HCT116 (cell line): ENCODE measurements around the gene SUSD6.

Experiments
- CBX3 ChIP-seq: IDR thresholded peaks from 2 replicates; pipeline ENCODE4 v1.6.1; 2012; ENCODE audit warnings: low read depth
- CTCF ChIP-seq, 3 experiments: fragments of 200-600 bp in 1 of 3; sonication (generic) in 1 of 3; IDR thresholded peaks in 2 of 3; conservative IDR thresholded peaks in 1 of 3; 2 replicates each; pipeline ENCODE4 v1.5.1; 2012 to 2017; ENCODE audit warnings: low read depth in 2 of 3, low read length in 2 of 3, antibody characterized with exemption in 1 of 3, borderline replicate concordance in 1 of 3, control low read depth in 1 of 3, mild to moderate bottlenecking in 1 of 3, mixed read lengths in 1 of 3, mixed run types in 1 of 3, moderate library complexity in 1 of 3; ENCODE audit not compliant: insufficient read depth in 1 of 3
- EZH2 ChIP-seq: fragments of 200-600 bp; sonication (generic); IDR thresholded peaks from 2 replicates; pipeline ENCODE4 v1.6.1; 2017; ENCODE audit warnings: antibody characterized with exemption, mixed run types
- EZH2phosphoT487 ChIP-seq: fragments of 200-600 bp; IDR thresholded peaks from 2 replicates; pipeline ENCODE4 v1.6.1; 2018; ENCODE audit warnings: antibody characterized with exemption, borderline replicate concordance
- JUND ChIP-seq: IDR thresholded peaks from 2 replicates; pipeline ENCODE4 v1.6.1; 2012
- POLR2A ChIP-seq: IDR thresholded peaks from 2 replicates; pipeline ENCODE4 v1.7.0; 2011; ENCODE audit warnings: borderline replicate concordance; ENCODE audit not compliant: insufficient read depth, insufficient read length; ENCODE audit errors: extremely low read depth
- POLR2AphosphoS5 ChIP-seq: IDR thresholded peaks from 2 replicates; pipeline ENCODE4 v1.6.1; 2011; ENCODE audit warnings: mild to moderate bottlenecking, low read depth, low read length, moderate library complexity
- SP1 ChIP-seq: IDR thresholded peaks from 2 replicates; pipeline ENCODE4 v1.6.1; 2012; ENCODE audit warnings: low read depth
- ZFX ChIP-seq: fragments of 450-650 bp; IDR thresholded peaks from 2 replicates; pipeline ENCODE4 v1.6.1; 2017

GRCh38 chr14:69696633-69697557 is 85.5 kb downstream of the SUSD6 start:
- no peak for TF ChIP-seq CTCF (IDR thresholded peaks at IDR 0.05 in 2 of 3, conservative IDR thresholded peaks at IDR 0.05 in 1 of 3; ENCODE audit: borderline replicate concordance in 1 of 3, insufficient read depth in 1 of 3, low read depth in 2 of 3, low read length in 2 of 3)
- no peak for TF ChIP-seq POLR2A
- TF ChIP-seq ZFX: no peak
- TF ChIP-seq SP1: no peak
- no peak for TF ChIP-seq EZH2
- TF ChIP-seq EZH2phosphoT487: no peak
- TF ChIP-seq POLR2AphosphoS5: no peak
- no peak for TF ChIP-seq JUND
- TF ChIP-seq CBX3: no peak
